Activated T-helper 2 cell treated with anti-CD3 and anti-CD28 coated beads, Interferon-gamma antibody, Interleukin-2, Interleukin-4, amounts not matched to agents 10 μg/mL and 5 μg/mL and 100 μg/mL, durations not matched to agents 14 hours and 24 hours and 36 hours (primary cell): ENCODE data around the gene NECTIN1. TPM values are rescaled to one million over a fixed set of nuclear protein-coding genes. Genes with fewer than 3 reads are reported as not detected.

Source experiments
- DNase-seq: peaks from one replicate; pipeline ENCODE4 v3.0.0; 2021; ENCODE audit warnings: low spot score
- H3K27ac Mint-ChIP-seq: one replicate; pipeline ENCODE4 v1.8.0; 2021; ENCODE audit warnings: mixed read lengths
- H3K27me3 Mint-ChIP-seq: one replicate; pipeline ENCODE4 v1.8.0; 2021; ENCODE audit warnings: low read depth, mixed read lengths
- H3K36me3 Mint-ChIP-seq: one replicate; pipeline ENCODE4 v1.8.0; 2021; ENCODE audit warnings: low read depth, mixed read lengths
- H3K4me1 Mint-ChIP-seq: one replicate; pipeline ENCODE4 v1.8.0; 2021; ENCODE audit warnings: low read depth, mixed read lengths
- H3K4me3 Mint-ChIP-seq: one replicate; pipeline ENCODE4 v1.8.0; 2021; ENCODE audit warnings: low read depth, mild to moderate bottlenecking, moderate library complexity, mixed read lengths
- H3K9me3 Mint-ChIP-seq: one replicate; pipeline ENCODE4 v1.8.0; 2021; ENCODE audit warnings: mixed read lengths
- intact Hi-C: fragments of 100-400 bp; cut with micrococcal nuclease; formaldehyde crosslinking; loops from one replicate; pipeline ENCODE4 v1.15.1; 2023
- total RNA-seq: library from RNA; stranded (reverse); gene quantifications from 2 replicates; pipeline ENCODE4 v1.2.3, GENCODE V29; 2022

The NECTIN1 gene
- total RNA-seq, 1 donor from 2014 or later = 5.6 TPM

GRCh38 chr11:119723243-119723951, 5.6 kb downstream of the NECTIN1 start:
- Mint-ChIP-seq H3K27me3 (peaks cover 43% of the 10 kb centered on the region), H3K4me3 (no peak overlapping the region), H3K9me3 (no peaks in the 10 kb centered on the region), H3K36me3 (no peaks in the 10 kb centered on the region), H3K4me1 (peaks cover 2% of the 10 kb centered on the region), H3K27ac (no peak overlapping the region)
- DNase-seq = no peak
- intact Hi-C loops = no loop called here

GRCh38 chr11:119722281-119722794, 6.7 kb downstream of the NECTIN1 start:
- no peak for DNase-seq
- no peaks in the 10 kb centered on the region for H3K4me1 Mint-ChIP-seq
- H3K27me3 Mint-ChIP-seq = peaks cover 37% of the 10 kb centered on the region
- intact Hi-C loops = no loop called here
- H3K36me3 Mint-ChIP-seq = no peaks in the 10 kb centered on the region
- no peak overlapping the region for H3K27ac Mint-ChIP-seq
- no peak overlapping the region for H3K4me3 Mint-ChIP-seq
- no peaks in the 10 kb centered on the region for H3K9me3 Mint-ChIP-seq

GRCh38 chr11:119721129-119722120, 7.6 kb downstream of the NECTIN1 start:
- no peaks in the 10 kb centered on the region for H3K9me3 Mint-ChIP-seq
- intact Hi-C loops = no loop called here
- H3K27ac Mint-ChIP-seq = no peak overlapping the region
- H3K4me1 Mint-ChIP-seq = no peaks in the 10 kb centered on the region
- no peak overlapping the region for H3K4me3 Mint-ChIP-seq
- peaks cover 28% of the 10 kb centered on the region for H3K27me3 Mint-ChIP-seq
- no peaks in the 10 kb centered on the region for H3K36me3 Mint-ChIP-seq
- DNase-seq = no peak

- Mint-ChIP-seq H3K36me3 (no peaks in the 10 kb centered on the region), H3K4me1 (no peaks in the 10 kb centered on the region), H3K27ac (no peak overlapping the region), H3K9me3 (no peaks in the 10 kb centered on the region), H3K4me3 (no peak overlapping the region), H3K27me3 (peaks cover 19% of the 10 kb centered on the region)
- intact Hi-C loops = no loop called here
- DNase-seq = no peak
Observed at GRCh38 chr11:119720311-119720913, 8.6 kb downstream of the NECTIN1 start.

GRCh38 chr11:119717839-119718534, 11.0 kb downstream of the NECTIN1 start:
- H3K4me3 Mint-ChIP-seq = no peak overlapping the region
- peaks cover 2% of the 10 kb centered on the region for H3K27me3 Mint-ChIP-seq
- no peaks in the 10 kb centered on the region for H3K36me3 Mint-ChIP-seq
- H3K4me1 Mint-ChIP-seq = no peaks in the 10 kb centered on the region
- H3K27ac Mint-ChIP-seq = no peak overlapping the region
- DNase-seq = no peak
- intact Hi-C loops = no loop called here
- no peaks in the 10 kb centered on the region for H3K9me3 Mint-ChIP-seq

GRCh38 chr11:119716582-119717498, 12.2 kb downstream of the NECTIN1 start:
- H3K27ac Mint-ChIP-seq = no peak overlapping the region
- H3K27me3 Mint-ChIP-seq = peaks cover 4% of the 10 kb centered on the region
- no peak overlapping the region for H3K4me3 Mint-ChIP-seq
- DNase-seq = no peak
- H3K36me3 Mint-ChIP-seq = no peaks in the 10 kb centered on the region
- peaks cover 3% of the 10 kb centered on the region for H3K4me1 Mint-ChIP-seq
- intact Hi-C loops = no loop called here
- no peaks in the 10 kb centered on the region for H3K9me3 Mint-ChIP-seq

GRCh38 chr11:119714590-119714989, 14.4 kb downstream of the NECTIN1 start:
- Mint-ChIP-seq H3K36me3 (no peaks in the 10 kb centered on the region), H3K4me1 (peaks cover 4% of the 10 kb centered on the region), H3K9me3 (no peaks in the 10 kb centered on the region), H3K4me3 (no peak overlapping the region), H3K27ac (no peak overlapping the region), H3K27me3 (peaks cover 15% of the 10 kb centered on the region)
- no peak for DNase-seq
- intact Hi-C loops = no loop called here

GRCh38 chr11:119714189-119714588, 14.8 kb downstream of the NECTIN1 start:
- peaks cover 5% of the 10 kb centered on the region for H3K4me1 Mint-ChIP-seq
- no peaks in the 10 kb centered on the region for H3K9me3 Mint-ChIP-seq
- no peaks in the 10 kb centered on the region for H3K36me3 Mint-ChIP-seq
- intact Hi-C loops = no loop called here
- no peak overlapping the region for H3K27ac Mint-ChIP-seq
- no peak for DNase-seq
- peaks cover 18% of the 10 kb centered on the region for H3K27me3 Mint-ChIP-seq
- no peak overlapping the region for H3K4me3 Mint-ChIP-seq

GRCh38 chr11:119713359-119714040, 15.5 kb downstream of the NECTIN1 start:
- no peak overlapping the region for H3K4me3 Mint-ChIP-seq
- peaks cover 23% of the 10 kb centered on the region for H3K27me3 Mint-ChIP-seq
- no peaks in the 10 kb centered on the region for H3K9me3 Mint-ChIP-seq
- peaks cover 5% of the 10 kb centered on the region for H3K4me1 Mint-ChIP-seq
- H3K27ac Mint-ChIP-seq = no peak overlapping the region
- DNase-seq = no peak
- intact Hi-C loops = no loop called here
- no peaks in the 10 kb centered on the region for H3K36me3 Mint-ChIP-seq

GRCh38 chr11:119712459-119713358, 16.3 kb downstream of the NECTIN1 start:
- Mint-ChIP-seq H3K27ac (no peak overlapping the region), H3K4me3 (no peak overlapping the region), H3K9me3 (no peaks in the 10 kb centered on the region), H3K4me1 (peaks cover 5% of the 10 kb centered on the region), H3K27me3 (peaks cover 31% of the 10 kb centered on the region), H3K36me3 (no peaks in the 10 kb centered on the region)
- intact Hi-C loops = no loop called here
- no peak for DNase-seq
